ENCODE results near the gene PDCL2.

The PDCL2 gene

GRCh38 chr4:55539658-55540057, 52.4 kb downstream of the PDCL2 start:
- DNase-seq (ENCODE audit: low read depth, low spot score), result no peak

GRCh38 chr4:55538531-55538930, 53.5 kb downstream of the PDCL2 start:
- no peak for DNase-seq (ENCODE audit: low read depth, low spot score)

- DNase-seq (ENCODE audit: low read depth, low spot score), result no peak
Observed at GRCh38 chr4:55534306-55534705, 57.7 kb downstream of the PDCL2 start.

GRCh38 chr4:55530691-55531090, 61.4 kb downstream of the PDCL2 start:
- no peak for DNase-seq (ENCODE audit: low read depth, low spot score)

GRCh38 chr4:55530167-55530566, 61.9 kb downstream of the PDCL2 start:
- no peak for DNase-seq (ENCODE audit: low read depth, low spot score)

GRCh38 chr4:55528491-55528890, 63.6 kb downstream of the PDCL2 start:
- DNase-seq (ENCODE audit: low read depth, low spot score), result no peak

GRCh38 chr4:55524844-55525571, 67.0 kb downstream of the PDCL2 start:
- no peak for DNase-seq (ENCODE audit: low read depth, low spot score)

- no peak for DNase-seq (ENCODE audit: low read depth, low spot score)
Observed at GRCh38 chr4:55518442-55518841, 73.6 kb downstream of the PDCL2 start.

- DNase-seq (ENCODE audit: low read depth, low spot score), result no peak
Observed at GRCh38 chr4:55517526-55518229, 74.4 kb downstream of the PDCL2 start.

- no peak for DNase-seq (ENCODE audit: low read depth, low spot score)
Observed at GRCh38 chr4:55512922-55513571, 79.0 kb downstream of the PDCL2 start.

GRCh38 chr4:55512077-55512476, 80.0 kb downstream of the PDCL2 start:
- no peak for DNase-seq (ENCODE audit: low read depth, low spot score)

GRCh38 chr4:55510685-55511084, 81.4 kb downstream of the PDCL2 start:
- no peak for DNase-seq (ENCODE audit: low read depth, low spot score)

GRCh38 chr4:55509266-55509665, 82.8 kb downstream of the PDCL2 start:
- no peak for DNase-seq (ENCODE audit: low read depth, low spot score)

GRCh38 chr4:55507612-55508011, 84.4 kb downstream of the PDCL2 start:
- DNase-seq (ENCODE audit: low read depth, low spot score), result no peak

Measured in iPS DF 19.7 (cell line).